Measurements from ENCODE around the gene GGACT. TPM values are rescaled to one million over a fixed set of nuclear protein-coding genes. Genes with fewer than 3 reads are reported as not detected.

Gene GGACT
- polyA plus RNA-seq, 6 donors from 2014 or later, result 0.46 to 7.7 (median 6.3) TPM

DNA sequence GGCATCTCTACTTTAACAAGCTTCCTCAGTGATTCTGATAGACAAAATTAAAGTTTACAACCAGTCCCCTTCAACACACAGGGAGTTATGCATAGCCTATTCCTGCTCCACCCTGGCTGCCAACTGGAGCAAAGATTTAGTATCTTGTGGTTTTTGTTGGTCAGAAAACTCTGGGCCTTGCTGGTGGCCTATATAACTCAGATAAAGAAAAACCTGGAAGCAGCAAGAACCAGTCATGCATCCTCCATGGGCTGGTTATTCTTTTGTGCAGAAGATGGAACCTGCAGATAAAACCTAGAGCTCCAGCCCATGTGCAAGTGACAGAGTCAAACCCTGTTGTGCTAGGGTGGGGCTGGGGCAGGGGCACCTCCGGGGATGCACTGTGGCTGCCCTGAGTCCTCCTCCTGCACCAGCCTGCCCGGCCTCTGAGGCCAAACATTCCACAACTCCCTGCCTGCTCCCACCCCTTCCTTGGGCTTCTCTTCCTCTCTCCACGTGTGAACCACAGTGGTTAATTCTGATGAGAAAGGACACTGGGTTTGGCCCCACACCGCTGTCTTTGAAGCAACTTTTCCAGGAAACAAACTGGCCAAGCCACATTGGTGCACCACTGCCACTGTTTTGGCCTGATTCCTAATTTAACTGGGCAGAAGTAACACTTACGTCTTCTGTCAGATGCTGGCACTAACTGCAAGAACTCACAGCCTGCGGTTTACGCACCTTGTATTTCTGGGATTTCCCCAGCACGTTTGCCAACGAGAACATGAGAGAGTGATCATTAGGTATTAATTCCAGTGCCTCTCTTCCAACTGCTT lies 23.3 kb upstream of the GGACT start:
- Mint-ChIP-seq H3K27ac (peak overlapping the region in 5 of 6 donors; percentile 55 to 85 (median 67)), H3K36me3 (no peaks in the 10 kb centered on the region), H3K4me1 (peaks cover 29 to 42% (median 41%) of the 10 kb centered on the region in 3 donors), H3K27me3 (no peaks in the 10 kb centered on the region), H3K4me3 (peak overlapping the region in 4 of 8 donors; percentile 9 to 60 (median 29)), H3K9me3 (no peaks in the 10 kb centered on the region)
- ATAC-seq (ENCODE audit: low read depth in 2 of 2) (peak; percentile 35 to 58), DNase-seq (no peak)

DNA sequence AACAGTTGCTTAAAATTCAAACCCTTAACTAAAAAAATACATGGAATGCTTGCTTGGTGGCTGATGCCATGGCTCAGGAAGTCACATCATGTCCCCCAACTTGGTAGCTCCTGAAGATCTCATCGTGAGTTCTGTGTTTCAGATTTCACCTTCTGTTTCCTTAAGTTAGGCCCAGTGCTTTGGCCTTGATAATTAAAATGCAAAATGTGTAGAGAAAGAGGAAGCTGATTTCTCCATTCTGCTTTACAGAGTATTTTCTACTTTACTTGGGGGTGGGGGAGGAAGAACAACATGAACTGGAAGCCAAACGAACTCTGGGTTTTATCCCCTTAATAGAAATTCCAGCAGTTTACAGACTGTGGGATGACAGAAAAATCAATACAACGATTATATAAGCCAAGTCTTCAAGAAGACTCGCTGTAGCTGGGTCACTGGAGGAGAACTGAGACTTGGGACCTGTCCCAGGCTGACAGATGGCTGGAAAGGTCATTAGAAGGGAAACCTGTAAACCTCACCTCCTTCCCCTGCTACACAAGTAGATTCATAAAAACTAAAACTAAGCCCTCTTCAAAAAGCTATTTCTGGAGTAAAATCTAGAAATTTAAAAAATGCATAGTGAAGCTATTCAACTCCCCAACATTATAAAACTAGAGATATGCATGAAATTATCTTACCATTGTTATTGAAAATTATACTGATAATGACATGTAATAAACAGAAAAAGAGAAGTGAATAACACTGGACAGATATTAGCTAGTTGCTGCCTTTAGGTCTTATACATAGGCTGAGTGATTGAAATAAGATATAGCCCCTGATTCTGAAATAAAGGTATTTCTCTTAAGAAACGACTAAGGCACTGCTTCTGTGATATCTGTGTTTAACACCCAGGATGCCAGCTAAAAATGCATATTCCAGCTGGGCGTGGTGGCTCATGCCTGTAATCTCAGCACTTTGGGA lies 22.1 kb upstream of the GGACT start:
- DNase-seq (peak; percentile 29), ATAC-seq (ENCODE audit: low read depth in 2 of 2) (peak; percentile 73 to 78)
- Mint-ChIP-seq H3K27ac (peak overlapping the region; percentile 74 to 96 (median 90)), H3K9me3 (no peaks in the 10 kb centered on the region), H3K36me3 (no peaks in the 10 kb centered on the region), H3K27me3 (no peaks in the 10 kb centered on the region), H3K4me1 (peaks cover 29 to 50% (median 41%) of the 10 kb centered on the region in 3 donors), H3K4me3 (peak overlapping the region in 7 of 8 donors; percentile 51 to 73 (median 61))

DNA sequence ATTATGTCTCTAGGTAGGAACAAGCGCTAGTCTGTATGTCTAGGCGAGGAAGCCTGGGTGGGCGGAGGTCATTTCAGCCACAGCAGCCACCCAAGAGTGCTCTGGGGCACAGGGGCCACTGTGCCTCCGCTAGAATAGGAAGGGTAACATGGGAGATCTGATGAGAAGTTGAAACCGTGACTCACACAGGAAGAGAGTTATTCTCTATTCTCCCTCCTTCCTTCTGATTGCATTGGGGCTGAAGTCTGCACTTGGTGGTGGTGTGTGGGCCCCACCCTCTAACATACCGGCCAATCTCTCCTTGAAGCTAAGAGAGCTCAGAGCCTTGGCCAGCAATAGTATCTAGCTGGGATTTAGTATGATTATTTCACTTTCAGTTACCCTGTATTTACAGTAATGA lies 20.3 kb upstream of the GGACT start:
- Mint-ChIP-seq H3K4me3 (peak overlapping the region in 4 of 8 donors; percentile 20 to 54 (median 40)), H3K27me3 (no peaks in the 10 kb centered on the region), H3K27ac (peak overlapping the region in 4 of 6 donors; percentile 6 to 74 (median 59)), H3K36me3 (no peaks in the 10 kb centered on the region), H3K9me3 (no peaks in the 10 kb centered on the region), H3K4me1 (peaks cover 29 to 50% (median 41%) of the 10 kb centered on the region in 3 donors)
- peak; percentile 28 to 30 for ATAC-seq (ENCODE audit: low read depth in 2 of 2)
- DNase-seq, result no peak

DNA sequence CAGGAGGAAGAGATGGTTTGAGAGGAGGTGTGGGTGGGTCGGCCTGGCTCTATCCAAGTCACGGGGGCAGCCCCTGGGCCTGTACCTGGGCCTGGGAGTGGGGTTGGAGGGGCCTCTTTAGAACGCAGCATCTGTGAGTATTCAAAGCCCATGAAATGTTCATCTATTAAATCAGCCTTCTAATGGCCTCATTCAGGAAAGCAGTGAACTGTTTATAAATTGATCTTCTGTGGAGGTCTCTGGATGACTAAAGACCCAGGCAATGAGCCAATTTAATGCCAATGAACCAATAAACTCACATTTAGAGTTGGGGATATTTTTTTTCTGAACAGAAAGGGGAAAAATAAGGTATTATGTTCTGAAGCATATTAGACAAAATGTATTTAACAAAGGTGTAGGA lies 19.9 kb upstream of the GGACT start:
- Mint-ChIP-seq H3K36me3 (no peaks in the 10 kb centered on the region), H3K4me3 (peak overlapping the region in 2 of 8 donors; percentile 30 to 52), H3K9me3 (no peaks in the 10 kb centered on the region), H3K27ac (peak overlapping the region in 4 of 6 donors; percentile 64 to 82 (median 74)), H3K4me1 (peaks cover 29 to 50% (median 41%) of the 10 kb centered on the region in 3 donors), H3K27me3 (no peaks in the 10 kb centered on the region)
- ATAC-seq (ENCODE audit: low read depth in 2 of 2) (no peak), DNase-seq (no peak)

DNA sequence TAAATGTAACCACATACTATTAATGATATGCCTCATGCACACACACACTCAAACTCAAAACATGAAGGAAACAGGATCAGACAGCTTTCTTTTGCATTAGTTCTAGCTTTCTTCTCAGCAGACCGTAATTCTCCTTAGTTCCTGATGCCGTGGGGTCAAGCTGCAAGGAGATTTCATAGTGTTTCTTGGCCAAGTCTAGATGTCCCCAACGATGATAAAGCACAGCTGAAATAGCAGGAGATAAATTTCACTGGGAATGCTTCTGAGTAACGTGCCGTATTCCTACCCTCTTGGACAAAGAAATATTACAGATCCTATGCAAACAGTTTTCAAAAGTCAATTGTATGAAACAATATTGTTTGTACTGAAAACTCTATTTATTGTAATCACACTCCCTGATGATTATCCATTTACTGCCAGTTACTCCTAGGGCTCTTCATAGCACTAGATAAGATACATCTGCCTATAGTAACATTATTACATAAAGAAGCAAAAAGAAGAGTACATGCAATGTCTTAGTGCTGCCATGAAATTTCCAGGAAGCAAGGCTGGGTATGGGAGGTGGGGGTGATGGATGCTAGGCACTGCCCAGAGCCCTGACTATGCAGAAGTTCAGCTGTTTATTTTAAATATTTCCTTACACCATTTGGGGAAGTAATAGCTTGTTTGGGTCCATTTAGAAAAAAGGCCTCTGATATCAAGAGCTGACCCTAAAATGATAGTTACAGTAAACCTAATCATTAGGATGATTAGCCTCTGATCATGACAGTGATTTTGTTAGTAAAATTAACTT lies 16.5 kb upstream of the GGACT start:
- Mint-ChIP-seq H3K9me3 (no peaks in the 10 kb centered on the region), H3K4me1 (peaks cover 11 to 30% (median 18%) of the 10 kb centered on the region in 3 donors), H3K27me3 (no peaks in the 10 kb centered on the region), H3K36me3 (no peaks in the 10 kb centered on the region), H3K27ac (no peak overlapping the region), H3K4me3 (no peak overlapping the region)
- DNase-seq, result no peak
- no peak for ATAC-seq (ENCODE audit: low read depth in 2 of 2)

DNA sequence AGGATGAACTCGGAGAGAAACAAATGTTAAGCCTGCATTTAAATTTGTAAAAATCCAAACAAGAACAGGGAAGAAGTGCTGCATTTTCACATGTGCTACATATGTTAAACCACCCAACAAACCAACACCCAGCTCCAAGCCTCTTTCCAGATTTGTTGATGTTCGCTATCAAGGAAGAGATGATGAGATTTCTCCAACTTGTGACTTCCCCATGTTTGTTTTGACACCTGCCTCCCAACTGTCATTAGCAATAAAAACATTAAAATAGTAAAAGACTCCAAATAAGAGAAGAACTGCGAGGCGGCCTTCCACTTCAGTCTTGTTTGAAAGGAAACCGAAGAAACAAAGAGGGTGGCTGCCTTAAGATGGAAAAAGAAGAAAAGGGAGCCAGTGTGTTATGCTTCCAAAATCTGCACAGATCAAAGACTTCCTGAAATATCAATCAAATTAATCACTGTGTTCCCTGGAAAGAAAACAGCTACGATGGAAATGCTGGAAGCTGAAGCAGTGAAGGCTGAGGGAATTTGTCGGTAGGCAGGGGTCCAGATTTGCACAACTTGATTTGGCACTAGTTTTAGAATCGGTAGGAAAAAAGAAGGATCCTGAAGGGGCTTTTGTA lies 14.0 kb upstream of the GGACT start:
- DNase-seq (no peak), ATAC-seq (ENCODE audit: low read depth in 2 of 2) (no peak)
- Mint-ChIP-seq H3K36me3 (no peaks in the 10 kb centered on the region), H3K9me3 (no peaks in the 10 kb centered on the region), H3K4me1 (peaks cover 0 to 10% (median 0%) of the 10 kb centered on the region in 3 donors), H3K4me3 (no peak overlapping the region), H3K27ac (peak overlapping the region in 1 of 6 donors; percentile 50), H3K27me3 (no peaks in the 10 kb centered on the region)

DNA sequence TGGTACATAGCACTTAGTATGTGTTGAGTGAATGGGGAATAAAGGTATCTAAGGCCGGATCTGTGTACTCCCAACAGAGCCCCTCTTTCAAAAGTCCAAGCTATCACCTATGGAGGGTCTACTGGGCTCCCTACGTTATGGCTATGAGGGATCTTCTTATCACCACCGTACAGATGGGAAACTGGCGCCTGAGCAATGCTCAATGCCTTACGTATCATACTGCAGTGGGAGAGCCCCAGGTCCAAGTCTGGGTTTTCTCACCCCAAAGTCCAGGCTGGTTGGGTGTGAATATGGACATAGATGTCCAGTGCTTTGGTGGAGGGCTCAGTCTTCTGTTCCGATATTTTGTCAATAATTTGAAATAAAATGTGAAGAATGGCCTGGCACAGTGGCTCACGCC lies 13.1 kb upstream of the GGACT start:
- Mint-ChIP-seq H3K27me3 (no peaks in the 10 kb centered on the region), H3K4me3 (no peak overlapping the region), H3K36me3 (no peaks in the 10 kb centered on the region), H3K9me3 (no peaks in the 10 kb centered on the region), H3K27ac (no peak overlapping the region), H3K4me1 (peaks cover 0 to 6% (median 0%) of the 10 kb centered on the region in 3 donors)
- ATAC-seq (ENCODE audit: low read depth in 2 of 2) (no peak), DNase-seq (no peak)

DNA sequence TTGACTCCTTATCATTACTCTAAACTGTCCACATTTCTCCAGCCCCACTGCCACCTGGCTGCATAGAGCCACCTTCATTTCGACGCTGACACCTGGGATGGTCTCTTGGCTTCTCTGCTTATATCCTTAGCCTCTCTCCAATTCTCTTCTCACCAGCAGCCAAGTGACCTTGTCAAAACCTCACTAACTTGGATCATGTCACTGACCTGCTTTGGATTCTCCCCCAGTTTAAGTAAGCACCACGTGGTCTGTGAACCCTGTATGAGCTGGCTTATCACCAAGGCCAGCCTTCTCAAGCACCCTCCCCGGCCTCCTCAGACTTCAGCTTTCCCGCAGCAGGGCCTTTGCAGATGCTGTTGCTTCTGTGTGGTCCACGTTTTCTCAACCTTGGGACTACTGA lies 12.3 kb upstream of the GGACT start:
- Mint-ChIP-seq H3K4me1 (no peaks in the 10 kb centered on the region), H3K4me3 (no peak overlapping the region), H3K27me3 (no peaks in the 10 kb centered on the region), H3K36me3 (no peaks in the 10 kb centered on the region), H3K27ac (no peak overlapping the region), H3K9me3 (no peaks in the 10 kb centered on the region)
- DNase-seq (no peak), ATAC-seq (ENCODE audit: low read depth in 2 of 2) (no peak)

DNA sequence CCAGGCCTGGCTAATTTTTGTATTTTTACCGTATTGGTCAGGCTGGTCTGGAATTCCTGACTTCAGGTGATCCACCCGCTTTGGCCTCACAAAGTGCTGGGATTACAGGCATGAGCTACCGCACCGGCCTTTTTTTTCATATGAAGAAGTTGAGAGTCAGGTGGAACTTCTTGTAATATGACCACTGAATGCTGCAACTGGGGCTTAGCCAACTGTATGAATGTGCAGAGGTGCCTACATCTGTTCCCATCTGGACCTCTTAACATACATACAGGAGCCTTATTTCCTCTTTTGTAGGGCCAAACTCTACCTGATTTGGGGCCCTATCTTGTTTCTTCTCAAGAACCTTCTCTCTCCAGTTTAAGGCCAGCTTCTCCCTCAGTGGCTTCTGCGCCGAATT lies 11.9 kb upstream of the GGACT start:
- Mint-ChIP-seq H3K9me3 (no peaks in the 10 kb centered on the region), H3K4me1 (no peaks in the 10 kb centered on the region), H3K27me3 (no peaks in the 10 kb centered on the region), H3K4me3 (no peak overlapping the region), H3K27ac (no peak overlapping the region), H3K36me3 (no peaks in the 10 kb centered on the region)
- DNase-seq, result no peak
- no peak for ATAC-seq (ENCODE audit: low read depth in 2 of 2)

DNA sequence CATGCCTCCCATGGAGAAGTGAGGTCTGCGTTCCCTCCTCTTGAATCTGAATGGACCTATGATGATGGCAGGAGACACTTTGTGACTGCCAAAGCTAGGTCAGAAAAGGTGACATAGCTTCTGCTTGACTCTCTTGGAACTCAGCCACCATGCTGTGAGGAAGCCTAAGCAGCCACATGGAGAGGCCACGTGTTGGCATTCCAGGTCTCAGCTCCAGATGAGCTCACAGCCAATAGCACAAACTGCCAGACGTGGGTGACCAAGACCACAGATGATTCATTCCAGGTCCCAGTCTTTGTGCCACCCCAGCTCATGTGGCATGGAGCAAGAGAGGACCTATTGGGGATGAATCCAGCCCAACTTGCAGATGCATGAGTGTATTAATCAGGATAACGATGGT lies 8.7 kb upstream of the GGACT start:
- Mint-ChIP-seq H3K4me3 (no peak overlapping the region), H3K36me3 (no peaks in the 10 kb centered on the region), H3K4me1 (no peaks in the 10 kb centered on the region), H3K9me3 (no peaks in the 10 kb centered on the region), H3K27ac (no peak overlapping the region), H3K27me3 (no peaks in the 10 kb centered on the region)
- DNase-seq (no peak), ATAC-seq (ENCODE audit: low read depth in 2 of 2) (no peak)

DNA sequence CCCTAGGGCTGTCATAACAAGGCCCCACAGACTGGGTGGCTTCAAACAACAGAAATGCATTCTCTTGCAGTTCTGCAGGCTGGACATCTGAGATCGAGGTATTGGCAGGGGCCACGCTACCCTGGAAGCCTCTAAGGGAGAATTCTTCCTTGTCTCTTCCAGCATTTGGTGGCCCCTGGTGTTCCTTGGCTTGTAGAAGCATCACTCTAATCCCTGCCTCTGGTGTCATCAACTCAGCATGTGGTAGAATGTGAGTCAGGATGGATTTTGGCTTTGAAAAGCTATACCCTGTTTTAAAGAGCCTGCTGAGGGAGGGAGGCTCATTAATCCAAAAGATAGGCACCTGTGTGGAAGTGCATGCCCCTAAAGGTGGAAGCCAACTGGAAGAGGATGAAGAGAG lies 7.9 kb upstream of the GGACT start:
- ATAC-seq (ENCODE audit: low read depth in 2 of 2), result no peak
- Mint-ChIP-seq H3K36me3 (no peaks in the 10 kb centered on the region), H3K4me3 (no peak overlapping the region), H3K9me3 (no peaks in the 10 kb centered on the region), H3K27me3 (no peaks in the 10 kb centered on the region), H3K4me1 (no peaks in the 10 kb centered on the region), H3K27ac (peak overlapping the region in 1 of 6 donors; percentile 47)
- no peak for DNase-seq

DNA sequence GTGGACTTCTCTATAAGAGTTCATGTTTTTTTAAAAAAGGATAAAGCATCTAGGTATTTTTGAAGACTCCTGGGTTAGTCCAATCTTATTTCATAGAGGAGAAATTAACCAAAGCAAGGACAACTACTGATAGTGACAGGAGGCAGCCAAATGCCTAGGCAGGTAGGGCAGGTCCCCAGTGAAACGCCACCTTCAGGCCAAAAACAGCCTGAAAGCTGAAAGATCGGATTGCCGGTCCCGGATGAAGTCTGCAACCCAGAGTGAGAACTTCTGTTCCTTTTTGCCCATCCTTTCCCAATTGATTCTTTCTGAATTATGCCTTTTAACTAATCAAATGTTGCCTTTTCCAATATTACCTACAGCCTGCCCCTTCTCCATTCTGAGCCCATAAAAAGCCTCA lies 6.1 kb upstream of the GGACT start:
- Mint-ChIP-seq H3K4me1 (no peaks in the 10 kb centered on the region), H3K4me3 (no peak overlapping the region), H3K36me3 (no peaks in the 10 kb centered on the region), H3K27me3 (no peaks in the 10 kb centered on the region), H3K9me3 (no peaks in the 10 kb centered on the region), H3K27ac (no peak overlapping the region)
- DNase-seq, result no peak
- ATAC-seq (ENCODE audit: low read depth in 2 of 2), result no peak

DNA sequence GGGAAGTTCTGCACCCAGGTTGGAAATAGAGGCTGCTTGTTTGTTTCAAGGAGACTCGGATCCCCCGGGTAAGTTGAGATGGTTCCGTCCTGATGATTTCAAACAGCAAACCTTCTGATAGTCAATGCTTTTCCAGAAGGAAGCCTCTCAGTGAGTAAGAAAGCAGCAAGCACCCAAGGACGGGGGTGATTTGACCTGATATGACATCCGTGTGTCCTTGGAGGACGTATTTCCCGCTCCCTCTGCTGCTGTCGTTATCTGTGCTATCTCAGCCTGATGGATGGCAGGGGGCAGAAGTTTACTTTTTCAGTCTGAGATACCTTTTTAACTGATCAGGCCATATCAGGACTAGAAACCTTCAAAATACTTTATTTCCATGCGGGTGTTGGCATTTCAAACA lies 5.7 kb upstream of the GGACT start:
- no peaks in the 10 kb centered on the region for H3K36me3 Mint-ChIP-seq
- no peak overlapping the region for H3K27ac Mint-ChIP-seq
- no peaks in the 10 kb centered on the region for H3K27me3 Mint-ChIP-seq
- H3K4me3 Mint-ChIP-seq, result no peak overlapping the region
- DNase-seq (no peak), ATAC-seq (ENCODE audit: low read depth in 2 of 2) (no peak)
- H3K4me1 Mint-ChIP-seq, result peaks cover under 1 to 2% (median under 1%) of the 10 kb centered on the region in 3 donors
- H3K9me3 Mint-ChIP-seq, result no peaks in the 10 kb centered on the region
